ENCODE data around the gene TADA3. TPM values are rescaled to one million over a fixed set of nuclear protein-coding genes. Genes with fewer than 3 reads are reported as not detected.

TADA3 gene
- total RNA-seq, 1 donor from 2014 or later, result 106 TPM

DNA sequence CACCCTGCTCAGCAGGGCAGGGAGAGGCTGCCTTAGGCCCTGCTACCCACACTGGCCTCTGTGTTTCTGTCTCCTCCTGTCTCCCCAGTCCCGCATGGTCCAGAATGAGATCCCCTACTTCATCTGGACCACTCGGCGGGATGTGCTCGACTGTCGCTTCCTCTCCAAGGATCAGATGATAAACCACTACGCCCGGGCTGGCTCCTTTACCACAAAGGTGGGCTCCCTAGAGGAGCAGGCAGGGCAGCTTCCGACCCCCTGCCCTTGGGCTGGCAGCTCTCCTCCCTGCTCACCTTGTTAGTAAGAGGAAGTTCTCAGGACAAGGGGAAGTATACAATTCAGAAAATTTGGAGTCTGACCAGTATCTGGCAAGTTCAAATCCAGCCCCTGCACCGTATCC lies 23.7 kb upstream of the TADA3 start:
- Histone ChIP-seq H3K27me3 (no peaks in the 10 kb centered on the region), H3K4me1 (peaks cover 0 to 4% of the 10 kb centered on the region in 2 donors), H3K9me3 (no peaks in the 10 kb centered on the region), H3K36me3 (peaks cover 9 to 16% of the 10 kb centered on the region in 2 donors), H3K27ac (no peak overlapping the region), H3K4me3 (no peak overlapping the region)
- TF ChIP-seq, protein P1, sequence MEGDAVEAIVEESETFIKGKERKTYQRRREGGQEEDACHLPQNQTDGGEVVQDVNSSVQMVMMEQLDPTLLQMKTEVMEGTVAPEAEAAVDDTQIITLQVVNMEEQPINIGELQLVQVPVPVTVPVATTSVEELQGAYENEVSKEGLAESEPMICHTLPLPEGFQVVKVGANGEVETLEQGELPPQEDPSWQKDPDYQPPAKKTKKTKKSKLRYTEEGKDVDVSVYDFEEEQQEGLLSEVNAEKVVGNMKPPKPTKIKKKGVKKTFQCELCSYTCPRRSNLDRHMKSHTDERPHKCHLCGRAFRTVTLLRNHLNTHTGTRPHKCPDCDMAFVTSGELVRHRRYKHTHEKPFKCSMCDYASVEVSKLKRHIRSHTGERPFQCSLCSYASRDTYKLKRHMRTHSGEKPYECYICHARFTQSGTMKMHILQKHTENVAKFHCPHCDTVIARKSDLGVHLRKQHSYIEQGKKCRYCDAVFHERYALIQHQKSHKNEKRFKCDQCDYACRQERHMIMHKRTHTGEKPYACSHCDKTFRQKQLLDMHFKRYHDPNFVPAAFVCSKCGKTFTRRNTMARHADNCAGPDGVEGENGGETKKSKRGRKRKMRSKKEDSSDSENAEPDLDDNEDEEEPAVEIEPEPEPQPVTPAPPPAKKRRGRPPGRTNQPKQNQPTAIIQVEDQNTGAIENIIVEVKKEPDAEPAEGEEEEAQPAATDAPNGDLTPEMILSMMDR (IDR thresholded peaks at IDR 0.05), result no peak
- DNase-seq (ENCODE audit: low spot score in 2 of 2), result no peak
- intact Hi-C loops (cut with DNase I), result no loop called here

DNA sequence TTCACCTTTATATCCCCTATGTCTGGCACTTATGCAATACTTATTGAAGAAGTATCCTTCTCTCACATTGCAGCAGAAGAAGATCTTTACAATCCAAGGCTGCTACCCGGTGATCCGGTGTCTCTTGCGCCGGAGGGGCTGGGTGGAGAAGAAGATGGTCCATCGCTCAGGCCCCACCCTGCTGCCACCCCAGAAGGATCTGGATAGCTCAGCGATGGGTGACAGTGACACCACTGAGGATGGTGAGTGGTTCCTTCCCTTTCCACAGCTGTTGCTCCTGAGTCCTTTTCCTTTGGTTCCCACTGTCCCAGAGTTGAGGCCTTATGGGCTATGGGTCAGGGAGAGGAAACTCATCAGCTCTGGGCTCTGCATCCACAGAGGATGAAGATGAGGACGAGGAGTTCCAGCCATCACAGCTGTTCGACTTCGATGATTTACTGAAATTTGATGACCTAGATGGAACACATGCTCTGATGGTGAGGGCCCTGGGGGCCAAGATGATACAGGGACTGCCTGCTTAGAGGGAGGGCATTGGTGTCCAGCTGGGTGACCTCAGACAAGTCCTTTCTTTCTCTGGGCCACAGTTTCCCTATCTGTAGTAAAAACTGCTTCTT lies 20.7 kb upstream of the TADA3 start:
- no peaks in the 10 kb centered on the region for H3K9me3 ChIP-seq
- H3K4me3 ChIP-seq, result no peak overlapping the region
- H3K27ac ChIP-seq, result no peak overlapping the region
- no peak for DNase-seq (ENCODE audit: low spot score in 2 of 2)
- H3K4me1 ChIP-seq, result peaks cover 5 to 10% of the 10 kb centered on the region in 2 donors
- TF ChIP-seq, protein P1 (IDR thresholded peaks at IDR 0.05), result no peak
- H3K27me3 ChIP-seq, result no peaks in the 10 kb centered on the region
- H3K36me3 ChIP-seq, result peaks cover 2 to 8% of the 10 kb centered on the region in 2 donors
- intact Hi-C loops (cut with DNase I), result no loop called here

DNA sequence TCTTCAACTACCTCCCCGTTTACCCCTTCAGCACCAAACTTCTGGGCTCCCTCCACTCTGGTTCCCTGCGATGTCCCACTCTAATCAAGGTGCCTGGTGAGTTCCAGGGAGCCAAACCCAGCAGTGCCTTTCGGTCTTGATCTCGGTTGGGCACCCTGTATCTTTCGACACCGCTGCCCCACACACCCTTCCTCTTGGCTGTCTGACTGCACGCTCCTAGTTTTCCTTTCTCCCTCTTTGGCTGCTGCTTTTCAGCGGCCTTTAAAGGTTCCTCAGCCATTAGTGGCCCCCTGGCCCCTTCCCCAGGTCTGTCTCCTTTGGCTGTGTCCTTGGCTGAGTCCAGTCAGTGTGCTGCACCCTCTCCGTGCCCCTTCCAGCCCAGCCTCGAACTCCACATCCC lies 18.6 kb upstream of the TADA3 start:
- TF ChIP-seq, protein P1 (IDR thresholded peaks at IDR 0.05), result no peak
- intact Hi-C loops (cut with DNase I), result loop anchor here (1.0 kb wide), 2 partner anchors 19 to 33 kb away; partner anchors contain the start of genes RPUSD3 and TADA3
- Histone ChIP-seq H3K4me3 (peak overlapping the region; percentile 71 to 80), H3K4me1 (peaks cover 5 to 10% of the 10 kb centered on the region in 2 donors), H3K9me3 (no peaks in the 10 kb centered on the region), H3K27ac (peak overlapping the region; percentile 94 to 95), H3K27me3 (no peaks in the 10 kb centered on the region), H3K36me3 (peaks cover 10 to 20% of the 10 kb centered on the region in 2 donors)
- no peak for DNase-seq (ENCODE audit: low spot score in 2 of 2)

DNA sequence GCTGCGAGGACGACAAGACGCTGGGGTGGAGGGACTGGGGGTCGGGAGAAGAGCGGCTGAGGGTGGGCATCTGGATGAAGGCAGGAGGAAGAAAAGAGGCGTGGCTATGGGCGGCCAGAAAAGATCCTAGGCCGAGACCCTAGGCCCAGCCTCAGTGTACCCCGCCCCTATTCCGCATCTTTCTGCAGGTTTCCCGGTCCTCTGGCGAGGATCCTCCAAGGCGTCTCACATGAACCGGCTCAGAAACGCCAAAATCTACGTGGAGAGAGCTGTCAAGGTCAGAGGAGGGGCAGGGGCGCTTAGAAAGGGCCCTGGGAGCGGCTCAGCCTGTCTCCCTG lies 18.1 kb upstream of the TADA3 start:
- Histone ChIP-seq H3K27me3 (no peaks in the 10 kb centered on the region), H3K27ac (peak overlapping the region; percentile 94 to 95), H3K36me3 (peaks cover 14 to 21% of the 10 kb centered on the region in 2 donors), H3K4me1 (peaks cover 5 to 10% of the 10 kb centered on the region in 2 donors), H3K4me3 (peak overlapping the region; percentile 71 to 80), H3K9me3 (no peaks in the 10 kb centered on the region)
- TF ChIP-seq, protein P1 (IDR thresholded peaks at IDR 0.05), result no peak
- intact Hi-C loops (cut with DNase I), result loop anchor here (1.0 kb wide), 2 partner anchors 18 to 34 kb away; partner anchors contain the start of genes RPUSD3 and TADA3
- DNase-seq (ENCODE audit: low spot score in 2 of 2), result no peak

DNA sequence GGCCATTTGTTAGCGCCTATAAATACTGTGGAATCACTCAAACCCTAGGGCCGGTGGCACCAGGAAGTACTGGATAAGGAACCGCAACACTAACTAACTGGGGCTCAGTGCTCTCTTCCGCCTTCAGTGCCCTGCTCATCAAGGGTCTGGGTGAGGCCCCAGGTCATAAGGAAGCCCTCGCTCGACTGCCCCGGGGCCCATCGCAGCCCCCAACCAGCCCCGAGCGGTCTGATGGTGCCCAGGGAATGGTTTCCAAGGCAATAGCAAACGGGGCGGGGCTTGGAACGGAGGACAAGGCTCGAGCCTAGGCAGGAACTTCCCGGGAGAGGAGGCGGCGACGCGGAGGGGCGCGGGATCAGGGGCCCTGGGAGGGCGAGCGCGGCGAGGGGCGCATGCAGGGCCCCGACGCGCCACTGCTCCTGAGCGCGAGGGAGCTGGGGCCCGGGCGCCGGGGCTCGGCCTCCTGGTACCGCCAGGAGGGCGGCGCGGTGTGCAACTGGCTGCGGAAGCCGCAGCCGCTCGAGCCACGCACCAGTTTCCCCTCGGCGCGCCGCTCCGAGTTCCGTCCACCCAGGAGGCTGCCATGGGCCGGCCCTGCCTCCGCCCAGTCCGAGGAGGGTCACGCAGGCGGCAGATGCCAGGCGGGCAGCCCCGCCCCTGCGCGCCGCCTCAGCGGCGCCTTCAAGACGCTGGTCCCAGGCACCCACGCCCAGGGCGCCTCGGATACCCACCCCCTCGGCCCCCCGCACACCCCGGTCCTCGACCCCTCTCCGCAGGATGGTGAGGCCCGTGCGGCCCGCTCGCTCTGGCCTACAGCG lies 17.6 kb upstream of the TADA3 start, which contains the start of gene TTLL3:
Gene TTLL3, plus strand, starts transcription at position 648 of the 818 bp plus-strand sequence. CDS start 400 bp downstream, outside the sequence.
- DNase-seq (ENCODE audit: low spot score in 2 of 2), result peak in 1 of 2 donors; percentile 90
- H3K4me1 ChIP-seq, result peaks cover 5 to 10% of the 10 kb centered on the region in 2 donors
- intact Hi-C loops (cut with DNase I), result loop anchor here (1.0 kb wide), 3 partner anchors 18 to 94 kb away; partner anchors contain the start of genes RPUSD3 and TADA3
- peaks cover 20 to 27% of the 10 kb centered on the region in 2 donors for H3K36me3 ChIP-seq
- H3K27ac ChIP-seq, result peak within 1 kb of the TSS; percentile 94 to 95
- TF ChIP-seq, protein P1 (IDR thresholded peaks at IDR 0.05), result no peak
- H3K4me3 ChIP-seq, result peak within 1 kb of the TSS; percentile 71 to 80
- no peaks in the 10 kb centered on the region for H3K27me3 ChIP-seq
- H3K9me3 ChIP-seq, result no peaks in the 10 kb centered on the region
